ENCODE results near the gene HDAC9.

DNA sequence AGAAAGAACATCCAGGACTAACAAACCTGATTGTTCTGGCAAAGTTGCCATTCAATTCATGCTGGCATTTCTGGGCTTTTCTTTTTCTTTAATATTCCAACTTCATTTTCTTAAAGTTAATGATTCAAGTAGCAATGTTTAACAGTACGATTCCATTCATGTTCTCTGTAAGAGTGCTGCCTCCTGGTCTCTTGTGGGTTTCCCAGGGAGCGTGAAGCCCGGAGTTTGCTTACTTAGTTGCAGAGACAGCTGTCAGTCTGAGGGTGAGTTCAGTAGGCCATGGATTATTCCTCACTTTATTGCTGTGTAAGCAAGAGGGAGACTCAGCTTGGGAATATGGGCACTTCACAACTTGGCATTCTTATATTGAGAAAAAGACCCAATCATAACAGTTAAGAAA, 479.7 kb downstream of the HDAC9 start:
- TF ChIP-seq ZNF561 (tag by site-specific recombination; IDR thresholded peaks at IDR 0.05; ENCODE audit: borderline replicate concordance), result no peak
- TF ChIP-seq, protein P1, sequence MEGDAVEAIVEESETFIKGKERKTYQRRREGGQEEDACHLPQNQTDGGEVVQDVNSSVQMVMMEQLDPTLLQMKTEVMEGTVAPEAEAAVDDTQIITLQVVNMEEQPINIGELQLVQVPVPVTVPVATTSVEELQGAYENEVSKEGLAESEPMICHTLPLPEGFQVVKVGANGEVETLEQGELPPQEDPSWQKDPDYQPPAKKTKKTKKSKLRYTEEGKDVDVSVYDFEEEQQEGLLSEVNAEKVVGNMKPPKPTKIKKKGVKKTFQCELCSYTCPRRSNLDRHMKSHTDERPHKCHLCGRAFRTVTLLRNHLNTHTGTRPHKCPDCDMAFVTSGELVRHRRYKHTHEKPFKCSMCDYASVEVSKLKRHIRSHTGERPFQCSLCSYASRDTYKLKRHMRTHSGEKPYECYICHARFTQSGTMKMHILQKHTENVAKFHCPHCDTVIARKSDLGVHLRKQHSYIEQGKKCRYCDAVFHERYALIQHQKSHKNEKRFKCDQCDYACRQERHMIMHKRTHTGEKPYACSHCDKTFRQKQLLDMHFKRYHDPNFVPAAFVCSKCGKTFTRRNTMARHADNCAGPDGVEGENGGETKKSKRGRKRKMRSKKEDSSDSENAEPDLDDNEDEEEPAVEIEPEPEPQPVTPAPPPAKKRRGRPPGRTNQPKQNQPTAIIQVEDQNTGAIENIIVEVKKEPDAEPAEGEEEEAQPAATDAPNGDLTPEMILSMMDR (tag by site-specific recombination; IDR thresholded peaks at IDR 0.05), result no peak
- no peak for TF ChIP-seq TCF7L2 (IDR thresholded peaks at IDR 0.05; ENCODE audit: borderline replicate concordance, low read depth, low read length)
- TF ChIP-seq, protein P2, sequence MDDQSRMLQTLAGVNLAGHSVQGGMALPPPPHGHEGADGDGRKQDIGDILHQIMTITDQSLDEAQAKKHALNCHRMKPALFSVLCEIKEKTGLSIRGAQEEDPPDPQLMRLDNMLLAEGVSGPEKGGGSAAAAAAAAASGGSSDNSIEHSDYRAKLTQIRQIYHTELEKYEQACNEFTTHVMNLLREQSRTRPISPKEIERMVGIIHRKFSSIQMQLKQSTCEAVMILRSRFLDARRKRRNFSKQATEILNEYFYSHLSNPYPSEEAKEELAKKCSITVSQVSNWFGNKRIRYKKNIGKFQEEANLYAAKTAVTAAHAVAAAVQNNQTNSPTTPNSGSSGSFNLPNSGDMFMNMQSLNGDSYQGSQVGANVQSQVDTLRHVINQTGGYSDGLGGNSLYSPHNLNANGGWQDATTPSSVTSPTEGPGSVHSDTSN (CRISPR knock-in tag; IDR thresholded peaks at IDR 0.05), result no peak
- TF ChIP-seq ZNF138 (tag by site-specific recombination; IDR thresholded peaks at IDR 0.05; ENCODE audit: borderline replicate concordance), result no peak
- no peak for TF ChIP-seq ZNF10 (tag by site-specific recombination; IDR thresholded peaks at IDR 0.05)
- TF ChIP-seq ZNF558 (tag by site-specific recombination; IDR thresholded peaks at IDR 0.05), result no peak
- no peak for TF ChIP-seq ZNF175 (tag by site-specific recombination; IDR thresholded peaks at IDR 0.05)
- TF ChIP-seq ZNF391 (tag by site-specific recombination; IDR thresholded peaks at IDR 0.05; ENCODE audit: borderline replicate concordance, low read depth), result no peak
- TF ChIP-seq, protein P3, sequence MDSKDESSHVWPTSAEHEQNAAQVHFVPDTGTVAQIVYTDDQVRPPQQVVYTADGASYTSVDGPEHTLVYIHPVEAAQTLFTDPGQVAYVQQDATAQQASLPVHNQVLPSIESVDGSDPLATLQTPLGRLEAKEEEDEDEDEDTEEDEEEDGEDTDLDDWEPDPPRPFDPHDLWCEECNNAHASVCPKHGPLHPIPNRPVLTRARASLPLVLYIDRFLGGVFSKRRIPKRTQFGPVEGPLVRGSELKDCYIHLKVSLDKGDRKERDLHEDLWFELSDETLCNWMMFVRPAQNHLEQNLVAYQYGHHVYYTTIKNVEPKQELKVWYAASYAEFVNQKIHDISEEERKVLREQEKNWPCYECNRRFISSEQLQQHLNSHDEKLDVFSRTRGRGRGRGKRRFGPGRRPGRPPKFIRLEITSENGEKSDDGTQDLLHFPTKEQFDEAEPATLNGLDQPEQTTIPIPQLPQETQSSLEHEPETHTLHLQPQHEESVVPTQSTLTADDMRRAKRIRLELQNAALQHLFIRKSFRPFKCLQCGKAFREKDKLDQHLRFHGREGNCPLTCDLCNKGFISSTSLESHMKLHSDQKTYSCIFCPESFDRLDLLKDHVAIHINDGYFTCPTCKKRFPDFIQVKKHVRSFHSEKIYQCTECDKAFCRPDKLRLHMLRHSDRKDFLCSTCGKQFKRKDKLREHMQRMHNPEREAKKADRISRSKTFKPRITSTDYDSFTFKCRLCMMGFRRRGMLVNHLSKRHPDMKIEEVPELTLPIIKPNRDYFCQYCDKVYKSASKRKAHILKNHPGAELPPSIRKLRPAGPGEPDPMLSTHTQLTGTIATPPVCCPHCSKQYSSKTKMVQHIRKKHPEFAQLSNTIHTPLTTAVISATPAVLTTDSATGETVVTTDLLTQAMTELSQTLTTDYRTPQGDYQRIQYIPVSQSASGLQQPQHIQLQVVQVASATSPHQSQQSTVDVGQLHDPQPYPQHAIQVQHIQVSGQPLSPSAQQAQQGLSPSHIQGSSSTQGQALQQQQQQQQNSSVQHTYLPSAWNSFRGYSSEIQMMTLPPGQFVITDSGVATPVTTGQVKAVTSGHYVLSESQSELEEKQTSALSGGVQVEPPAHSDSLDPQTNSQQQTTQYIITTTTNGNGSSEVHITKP (tag by site-specific recombination; IDR thresholded peaks at IDR 0.05), result no peak
- TF ChIP-seq ZNF423 (tag by site-specific recombination; IDR thresholded peaks at IDR 0.05), result no peak
- TF ChIP-seq ZNF664 (tag by site-specific recombination; IDR thresholded peaks at IDR 0.05), result no peak
- TF ChIP-seq ZNF610 (tag by site-specific recombination; IDR thresholded peaks at IDR 0.05; ENCODE audit: borderline replicate concordance), result no peak
